K562 (cell line): Measurements from ENCODE around the gene PDE1A. TPM values are rescaled to one million over a fixed set of nuclear protein-coding genes. Genes with fewer than 3 reads are reported as not detected.

Experiments used
- CBX3 ChIP-seq, 2 experiments: IDR thresholded peaks; 1 replicate in 1 of 2; 2 replicates in 1 of 2; pipeline ENCODE4 v1.6.1; 2012; ENCODE audit warnings: inconsistent platforms in 2 of 2, low read length in 2 of 2, borderline replicate concordance in 1 of 2, control low read depth in 1 of 2
- CTCF ChIP-seq, 3 experiments: IDR thresholded peaks in 2 of 3; conservative IDR thresholded peaks in 1 of 3; 2 replicates each; pipeline ENCODE4 v1.5.1; 2011 to 2012; ENCODE audit warnings: low read length in 3 of 3, mild to moderate bottlenecking in 3 of 3, control low read depth in 2 of 3, improper control_type of control experiment in 1 of 3, inconsistent platforms in 1 of 3, low read depth in 1 of 3, mixed read lengths in 1 of 3, moderate library complexity in 1 of 3; ENCODE audit not compliant: insufficient read depth in 2 of 3
- E2F8 ChIP-seq: fragments of 450-650 bp; IDR thresholded peaks from 2 replicates; pipeline ENCODE4 v1.7.1; 2018; ENCODE audit warnings: mild to moderate bottlenecking, low read depth; ENCODE audit not compliant: partially characterized antibody
- ESRRB ChIP-seq: fragments of 250-450 bp; sonication (Bioruptor Pico); IDR thresholded peaks from 2 replicates; pipeline ENCODE4 v1.5.0; 2020; ENCODE audit warnings: mild to moderate bottlenecking, moderate library complexity, borderline replicate concordance
- ETS1 ChIP-seq: conservative IDR thresholded peaks from 2 replicates; pipeline ENCODE4 v1.6.1; 2011; ENCODE audit warnings: low read depth, mild to moderate bottlenecking, low read length; ENCODE audit not compliant: control insufficient read depth
- FUS ChIP-seq: fragments of 200-400 bp; formaldehyde crosslinking; optimal IDR thresholded peaks from 2 replicates; pipeline ENCODE3; 2017; ENCODE audit warnings: low read depth, low read length
- HDAC1 ChIP-seq, 2 experiments: fragments of 450-650 bp; IDR thresholded peaks; 2 replicates each; pipeline ENCODE4 v1.6.1; 2016 to 2017; ENCODE audit warnings: inconsistent platforms in 1 of 2, mild to moderate bottlenecking in 1 of 2, moderate library complexity in 1 of 2
- TCF3 ChIP-seq: sonication (generic); formaldehyde crosslinking; IDR thresholded peaks from 2 replicates; pipeline ENCODE4 v1.4.0; 2020; ENCODE audit warnings: mild to moderate bottlenecking, missing genetic modification reagents
- ZEB2 ChIP-seq: fragments of 450-650 bp; IDR thresholded peaks from 2 replicates; pipeline ENCODE4 v1.6.1; 2016
- ZNF175 ChIP-seq: fragments of 200-800 bp; sonication (Bioruptor generic); IDR thresholded peaks from 2 replicates; pipeline ENCODE4 v1.6.1; 2016; ENCODE audit warnings: low read depth, mild to moderate bottlenecking, missing genetic modification characterization, missing compliant biosample characterization
- polyA plus RNA-seq, 8 experiments: library from polyadenylated mRNA; depleted of rRNA in 4 of 8; stranded (reverse) in 5 of 8; unstranded in 3 of 8; fragments of >200 nt; fragmentation: Nextera tagmentation in 2 of 8; fragmentation: Illumina TruSeq in 1 of 8; extraction: Ambion mirVana in 2 of 8; extraction: Trizol in 1 of 8; gene quantifications; 2 replicates each; pipeline versions ENCODE4 v1.2.1 to v1.2.3, GENCODE V29; 2011 to 2014; ENCODE audit warnings: inconsistent platforms in 1 of 8, missing spikeins in 1 of 8
- total RNA-seq, 7 experiments: library from RNA; depleted of rRNA in 6 of 7; stranded (reverse); fragments of >200 nt in 6 of 7; fragmentation: Illumina TruSeq in 2 of 7; extraction: Trizol in 2 of 7; gene quantifications; 2 replicates each; pipeline versions ENCODE4 v1.2.1 to v1.2.3, GENCODE V29; 2011 to 2021; ENCODE audit warnings: low replicate concordance in 1 of 7
- TF ChIP-seq, protein P1 (sequence below): fragments of 250-450 bp; sonication (Bioruptor Pico); IDR thresholded peaks from 2 replicates; pipeline ENCODE4 v1.5.0; 2022; ENCODE audit warnings: mild to moderate bottlenecking
- TF ChIP-seq, protein P2 (sequence below): fragments of 250-450 bp; sonication (Bioruptor Pico); IDR thresholded peaks from 2 replicates; pipeline ENCODE4 v1.5.0; 2021

PDE1A gene
- total and polyA plus RNA-seq, 9 of the 15 experiments (the other 6 are each of a cell fraction or from before 2014, with no cell fraction given): 0.14 to 0.91 (median 0.32) TPM

DNA sequence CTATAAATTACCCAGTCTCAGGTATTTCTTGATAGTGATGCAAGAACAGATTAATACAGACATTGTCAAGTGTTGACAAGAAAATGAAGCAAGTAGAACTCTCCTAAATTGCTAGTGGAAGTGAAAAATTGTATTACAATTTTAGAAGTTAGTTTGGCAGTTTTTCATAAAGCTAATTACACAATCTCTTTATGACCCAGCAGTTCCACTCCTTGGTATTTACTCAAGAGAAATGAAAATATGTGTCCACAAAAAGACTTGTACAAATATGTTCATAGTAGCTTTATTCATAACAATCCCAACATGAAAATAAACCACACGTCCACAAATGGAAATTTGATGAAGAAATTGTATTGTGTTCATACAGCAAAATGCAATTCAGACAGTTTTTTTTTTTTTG lies 49.4 kb downstream of the PDE1A start (continued):
- TF ChIP-seq, protein P1, sequence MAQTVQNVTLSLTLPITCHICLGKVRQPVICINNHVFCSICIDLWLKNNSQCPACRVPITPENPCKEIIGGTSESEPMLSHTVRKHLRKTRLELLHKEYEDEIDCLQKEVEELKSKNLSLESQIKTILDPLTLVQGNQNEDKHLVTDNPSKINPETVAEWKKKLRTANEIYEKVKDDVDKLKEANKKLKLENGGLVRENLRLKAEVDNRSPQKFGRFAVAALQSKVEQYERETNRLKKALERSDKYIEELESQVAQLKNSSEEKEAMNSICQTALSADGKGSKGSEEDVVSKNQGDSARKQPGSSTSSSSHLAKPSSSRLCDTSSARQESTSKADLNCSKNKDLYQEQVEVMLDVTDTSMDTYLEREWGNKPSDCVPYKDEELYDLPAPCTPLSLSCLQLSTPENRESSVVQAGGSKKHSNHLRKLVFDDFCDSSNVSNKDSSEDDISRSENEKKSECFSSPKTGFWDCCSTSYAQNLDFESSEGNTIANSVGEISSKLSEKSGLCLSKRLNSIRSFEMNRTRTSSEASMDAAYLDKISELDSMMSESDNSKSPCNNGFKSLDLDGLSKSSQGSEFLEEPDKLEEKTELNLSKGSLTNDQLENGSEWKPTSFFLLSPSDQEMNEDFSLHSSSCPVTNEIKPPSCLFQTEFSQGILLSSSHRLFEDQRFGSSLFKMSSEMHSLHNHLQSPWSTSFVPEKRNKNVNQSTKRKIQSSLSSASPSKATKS (CRISPR knock-in tag): no peak
- TF ChIP-seq ZNF175 (CRISPR knock-in tag): no peak
- TF ChIP-seq CBX3 (IDR thresholded peaks at IDR 0.05; ENCODE audit: borderline replicate concordance in 1 of 2, low read length in 2 of 2): no peak
- no peak for TF ChIP-seq E2F8
- no peak for TF ChIP-seq ESRRB (CRISPR knock-in tag)
- TF ChIP-seq, protein P2, sequence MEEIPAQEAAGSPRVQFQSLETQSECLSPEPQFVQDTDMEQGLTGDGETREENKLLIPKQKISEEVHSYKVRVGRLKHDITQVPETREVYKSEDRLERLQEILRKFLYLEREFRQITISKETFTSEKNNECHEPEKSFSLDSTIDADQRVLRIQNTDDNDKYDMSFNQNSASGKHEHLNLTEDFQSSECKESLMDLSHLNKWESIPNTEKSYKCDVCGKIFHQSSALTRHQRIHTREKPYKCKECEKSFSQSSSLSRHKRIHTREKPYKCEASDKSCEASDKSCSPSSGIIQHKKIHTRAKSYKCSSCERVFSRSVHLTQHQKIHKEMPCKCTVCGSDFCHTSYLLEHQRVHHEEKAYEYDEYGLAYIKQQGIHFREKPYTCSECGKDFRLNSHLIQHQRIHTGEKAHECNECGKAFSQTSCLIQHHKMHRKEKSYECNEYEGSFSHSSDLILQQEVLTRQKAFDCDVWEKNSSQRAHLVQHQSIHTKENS: no peak
- no peak for TF ChIP-seq TCF3
- no peak for TF ChIP-seq ZEB2
- no peak for TF ChIP-seq HDAC1 (IDR thresholded peaks at IDR 0.05)
- TF ChIP-seq ETS1: no peak
- no peak for TF ChIP-seq CTCF (IDR thresholded peaks at IDR 0.05 in 2 of 3, conservative IDR thresholded peaks at IDR 0.05 in 1 of 3; ENCODE audit: insufficient read depth in 2 of 3, low read depth in 1 of 3, low read length in 3 of 3)
- TF ChIP-seq FUS: no peak
